Measurements from ENCODE around the gene KIF26B.
A peak's percentile ranks its signal among the peaks of the same experiment; 100 is the strongest.

The KIF26B gene

GRCh38 chr1:245148069-245148468 lies 6.7 kb upstream of the KIF26B start:
- no peaks in the 10 kb centered on the region for H3K9me2 ChIP-seq (replicated peaks; ENCODE audit: insufficient read depth, low read length)
- H3K79me2 ChIP-seq (ENCODE audit: insufficient read depth, low read length): no peaks in the 10 kb centered on the region
- no peaks in the 10 kb centered on the region for H3K27me3 ChIP-seq (ENCODE audit: low read length)
- no peaks in the 10 kb centered on the region for H3K9me3 ChIP-seq (ENCODE audit: insufficient read depth, low read length)
- no peaks in the 10 kb centered on the region for H4K20me1 ChIP-seq (ENCODE audit: low read depth, low read length)
- no peaks in the 10 kb centered on the region for H3F3A ChIP-seq (ENCODE audit: insufficient read depth)
- H3K9ac ChIP-seq (ENCODE audit: low read length): no peak overlapping the region
- no peak overlapping the region for H3K4me2 ChIP-seq (ENCODE audit: low read depth, low read length, poor library complexity, severe bottlenecking)
- H3K4me3 ChIP-seq (ENCODE audit: insufficient read depth, low read length, poor library complexity, severe bottlenecking): no peak overlapping the region
- TF ChIP-seq EZH2phosphoT487 (conservative IDR thresholded peaks at IDR 0.05; ENCODE audit: low read length) (no peak), CTCF (IDR thresholded peaks at IDR 0.05; ENCODE audit: insufficient read depth, low read length, poor library complexity, severe bottlenecking) (no peak)
- no peak overlapping the region for H2AFZ ChIP-seq (ENCODE audit: low read depth, low read length, severe bottlenecking)
- no peak overlapping the region for H3K27ac ChIP-seq (ENCODE audit: low read depth, low read length)
- H3K36me3 ChIP-seq (ENCODE audit: low read length): no peaks in the 10 kb centered on the region

GRCh38 chr1:245148861-245149260 lies 5.9 kb upstream of the KIF26B start:
- H3K9me3 ChIP-seq (ENCODE audit: insufficient read depth, low read length): no peaks in the 10 kb centered on the region
- no peaks in the 10 kb centered on the region for H3F3A ChIP-seq (ENCODE audit: insufficient read depth)
- no peaks in the 10 kb centered on the region for H3K79me2 ChIP-seq (ENCODE audit: insufficient read depth, low read length)
- H3K9me2 ChIP-seq (replicated peaks; ENCODE audit: insufficient read depth, low read length): no peaks in the 10 kb centered on the region
- no peaks in the 10 kb centered on the region for H3K27me3 ChIP-seq (ENCODE audit: low read length)
- no peak overlapping the region for H2AFZ ChIP-seq (ENCODE audit: low read depth, low read length, severe bottlenecking)
- no peak overlapping the region for H3K4me2 ChIP-seq (ENCODE audit: low read depth, low read length, poor library complexity, severe bottlenecking)
- no peak for TF ChIP-seq EZH2phosphoT487 (conservative IDR thresholded peaks at IDR 0.05; ENCODE audit: low read length)
- TF ChIP-seq CTCF (IDR thresholded peaks at IDR 0.05; ENCODE audit: insufficient read depth, low read length, poor library complexity, severe bottlenecking): no peak
- H3K9ac ChIP-seq (ENCODE audit: low read length): no peak overlapping the region
- no peaks in the 10 kb centered on the region for H3K36me3 ChIP-seq (ENCODE audit: low read length)
- H4K20me1 ChIP-seq (ENCODE audit: low read depth, low read length): no peaks in the 10 kb centered on the region
- no peak overlapping the region for H3K4me3 ChIP-seq (ENCODE audit: insufficient read depth, low read length, poor library complexity, severe bottlenecking)
- H3K27ac ChIP-seq (ENCODE audit: low read depth, low read length): no peak overlapping the region

GRCh38 chr1:245153081-245153551 lies 1.7 kb upstream of the KIF26B start:
- Histone ChIP-seq H2AFZ (ENCODE audit: low read depth, low read length, severe bottlenecking) (no peak overlapping the region), H3K27ac (ENCODE audit: low read depth, low read length) (no peak overlapping the region), H3K4me3 (ENCODE audit: insufficient read depth, low read length, poor library complexity, severe bottlenecking) (no peak overlapping the region), H3K4me2 (ENCODE audit: low read depth, low read length, poor library complexity, severe bottlenecking) (peak overlapping the region; percentile 18), H3K27me3 (ENCODE audit: low read length) (no peaks in the 10 kb centered on the region), H4K20me1 (ENCODE audit: low read depth, low read length) (no peaks in the 10 kb centered on the region), H3K36me3 (ENCODE audit: low read length) (no peaks in the 10 kb centered on the region), H3K9me3 (ENCODE audit: insufficient read depth, low read length) (no peaks in the 10 kb centered on the region), H3K79me2 (ENCODE audit: insufficient read depth, low read length) (no peaks in the 10 kb centered on the region), H3K9me2 (replicated peaks; ENCODE audit: insufficient read depth, low read length) (no peaks in the 10 kb centered on the region), H3K9ac (ENCODE audit: low read length) (no peak overlapping the region), H3F3A (ENCODE audit: insufficient read depth) (no peaks in the 10 kb centered on the region)
- peak; percentile 65 for TF ChIP-seq CTCF (IDR thresholded peaks at IDR 0.05; ENCODE audit: insufficient read depth, low read length, poor library complexity, severe bottlenecking)
- no peak for TF ChIP-seq EZH2phosphoT487 (conservative IDR thresholded peaks at IDR 0.05; ENCODE audit: low read length)

All from SU-DHL-6 (cell line).